Sigmoid colon (tissue), 4 donors: ENCODE measurements around the gene EBP.

Source experiments
- EP300 ChIP-seq, 4 donors: sonication (generic); formaldehyde crosslinking; IDR thresholded peaks; one replicate each; pipeline ENCODE4 v1.6.1; 2017; ENCODE audit warnings: antibody characterized with exemption in 4 of 4
- POLR2A ChIP-seq, 2 donors: fragments of 450-650 bp; IDR thresholded peaks; one replicate each; pipeline ENCODE4 v1.6.1; 2016; ENCODE audit warnings: antibody characterized with exemption in 2 of 2, mild to moderate bottlenecking in 2 of 2, moderate library complexity in 2 of 2
- POLR2AphosphoS5 ChIP-seq, 4 donors: sonication (generic); formaldehyde crosslinking; IDR thresholded peaks; one replicate each; pipeline ENCODE4 v1.6.1; 2017; ENCODE audit warnings: antibody characterized with exemption in 4 of 4
- TF ChIP-seq, protein P1 (sequence below), 4 experiments: fragments of 450-650 bp in 3 of 4; fragments of 200-600 bp in 1 of 4; IDR thresholded peaks; one replicate each; pipeline ENCODE4 v1.5.1; 2016 to 2019; ENCODE audit warnings: antibody characterized with exemption in 4 of 4, mild to moderate bottlenecking in 3 of 4, moderate library complexity in 2 of 4

DNA sequence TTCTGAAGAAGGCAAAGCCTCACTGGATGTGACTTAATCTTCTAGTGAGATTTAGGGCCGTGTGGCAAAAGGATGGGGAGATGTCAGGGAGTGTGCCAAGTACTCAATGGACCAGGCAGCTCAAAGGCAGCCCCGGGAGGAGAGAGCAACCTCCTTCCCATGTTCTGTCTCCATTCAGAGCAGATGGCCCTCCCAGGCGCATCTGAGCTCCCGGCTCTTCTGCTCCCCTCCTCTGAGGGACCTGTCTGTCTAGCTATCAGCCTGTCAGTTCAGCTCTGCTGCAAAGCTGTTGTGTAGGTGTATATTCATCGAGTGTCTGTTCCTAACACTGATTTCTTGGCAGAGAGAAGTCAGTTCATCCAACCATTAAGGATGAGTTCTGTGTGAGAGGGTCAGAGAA is 23.7 kb upstream of the EBP start:
- TF ChIP-seq POLR2AphosphoS5 (IDR thresholded peaks at IDR 0.05) = no peak
- TF ChIP-seq, protein P1, sequence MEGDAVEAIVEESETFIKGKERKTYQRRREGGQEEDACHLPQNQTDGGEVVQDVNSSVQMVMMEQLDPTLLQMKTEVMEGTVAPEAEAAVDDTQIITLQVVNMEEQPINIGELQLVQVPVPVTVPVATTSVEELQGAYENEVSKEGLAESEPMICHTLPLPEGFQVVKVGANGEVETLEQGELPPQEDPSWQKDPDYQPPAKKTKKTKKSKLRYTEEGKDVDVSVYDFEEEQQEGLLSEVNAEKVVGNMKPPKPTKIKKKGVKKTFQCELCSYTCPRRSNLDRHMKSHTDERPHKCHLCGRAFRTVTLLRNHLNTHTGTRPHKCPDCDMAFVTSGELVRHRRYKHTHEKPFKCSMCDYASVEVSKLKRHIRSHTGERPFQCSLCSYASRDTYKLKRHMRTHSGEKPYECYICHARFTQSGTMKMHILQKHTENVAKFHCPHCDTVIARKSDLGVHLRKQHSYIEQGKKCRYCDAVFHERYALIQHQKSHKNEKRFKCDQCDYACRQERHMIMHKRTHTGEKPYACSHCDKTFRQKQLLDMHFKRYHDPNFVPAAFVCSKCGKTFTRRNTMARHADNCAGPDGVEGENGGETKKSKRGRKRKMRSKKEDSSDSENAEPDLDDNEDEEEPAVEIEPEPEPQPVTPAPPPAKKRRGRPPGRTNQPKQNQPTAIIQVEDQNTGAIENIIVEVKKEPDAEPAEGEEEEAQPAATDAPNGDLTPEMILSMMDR (IDR thresholded peaks at IDR 0.05) = no peak
- TF ChIP-seq POLR2A (IDR thresholded peaks at IDR 0.05) = no peak
- no peak for TF ChIP-seq EP300 (IDR thresholded peaks at IDR 0.05)
